HG03520 (cell line): Measurements from ENCODE around the gene TRAF2.
"Not testable (repeated sequence)": the region's sequence is repeated elsewhere in the genome, so short reads cannot be mapped to it uniquely, and the experiment has no call there.

ENCODE experiments used
- ATAC-seq: cut with Tn5 transposase; IDR thresholded peaks from one replicate; pipeline ENCODE4 v1.9.1; 2021; ENCODE audit warnings: mild to moderate bottlenecking, moderate library complexity; ENCODE audit not compliant: unreplicated experiment

Gene TRAF2

DNA sequence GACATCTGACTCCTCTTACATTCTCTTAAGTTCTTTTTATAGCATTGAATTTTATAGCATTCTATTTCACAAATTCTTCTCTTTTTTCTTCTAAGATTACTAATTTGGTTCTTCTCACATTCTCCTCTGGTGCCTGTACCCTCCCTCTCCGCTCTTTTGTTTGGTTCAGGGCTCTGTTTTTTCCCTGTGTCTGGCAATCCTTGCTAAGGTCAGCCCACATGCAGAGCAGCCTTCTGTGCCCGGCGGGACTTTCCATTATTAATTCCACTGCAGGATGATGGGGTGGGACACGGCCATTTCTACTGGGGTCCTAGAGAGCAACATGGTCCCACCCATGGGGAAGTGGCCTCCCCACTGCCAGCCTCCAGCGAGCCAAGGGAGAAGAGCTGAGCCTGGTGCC is 9.8 kb upstream of the TRAF2 start:
- no peak for ATAC-seq

GRCh38 chr9:136880651-136881050 is 5.7 kb upstream of the TRAF2 start:
- no peak for ATAC-seq

DNA sequence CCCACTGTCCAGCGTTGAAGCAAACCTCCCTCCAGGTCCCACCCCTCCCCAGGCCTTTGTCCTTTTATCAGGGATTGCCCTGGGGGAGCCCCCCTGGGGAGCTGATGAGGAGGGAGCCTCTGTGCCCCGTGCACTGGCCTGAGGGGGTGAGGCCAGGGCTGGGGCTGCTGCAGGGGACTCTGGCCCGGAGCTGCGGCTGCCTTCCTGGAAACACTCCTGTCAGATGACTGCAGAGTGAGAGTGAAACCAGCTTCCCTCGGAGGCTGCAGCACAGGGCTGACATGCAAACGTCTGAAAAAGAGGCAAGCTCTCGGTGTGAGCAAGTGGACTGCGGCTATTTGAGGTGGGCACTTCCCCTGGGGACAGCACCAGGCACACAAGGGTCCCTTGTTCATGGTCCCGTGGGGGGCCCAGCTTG is 4.6 kb upstream of the TRAF2 start:
- no peak for ATAC-seq

GRCh38 chr9:136882109-136882946 is 4.0 kb upstream of the TRAF2 start:
- ATAC-seq = no peak

GRCh38 chr9:136882947-136883283 is 3.4 kb upstream of the TRAF2 start:
- ATAC-seq = not testable (repeated sequence)

- ATAC-seq = not testable (repeated sequence)
Observed at GRCh38 chr9:136883670-136884069, 2.6 kb upstream of the TRAF2 start.

- ATAC-seq = peak; percentile 17
Observed at GRCh38 chr9:136886610-136887597, 588 bp downstream of the TRAF2 start.

- ATAC-seq = no peak
Observed at GRCh38 chr9:136888454-136888853, 2.1 kb downstream of the TRAF2 start.

DNA sequence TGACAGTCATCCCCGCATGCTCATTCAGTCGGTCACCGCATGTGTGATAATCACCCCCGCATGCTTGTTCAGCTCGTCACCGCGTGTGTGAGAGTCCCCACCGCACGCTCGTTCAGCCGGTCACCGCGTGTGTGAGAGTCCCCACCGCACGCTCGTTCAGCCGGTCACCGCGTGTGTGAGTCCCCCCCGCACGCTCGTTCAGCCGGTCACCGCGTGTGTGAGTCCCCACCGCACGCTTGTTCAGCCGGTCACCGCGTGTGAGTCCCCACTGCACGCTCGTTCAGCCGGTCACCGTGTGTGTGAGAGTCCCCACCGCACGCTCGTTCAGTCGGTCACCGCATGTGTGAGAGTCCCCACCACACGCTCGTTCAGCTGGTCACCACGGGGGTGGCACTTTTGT is 3.5 kb downstream of the TRAF2 start:
- no peak for ATAC-seq

DNA sequence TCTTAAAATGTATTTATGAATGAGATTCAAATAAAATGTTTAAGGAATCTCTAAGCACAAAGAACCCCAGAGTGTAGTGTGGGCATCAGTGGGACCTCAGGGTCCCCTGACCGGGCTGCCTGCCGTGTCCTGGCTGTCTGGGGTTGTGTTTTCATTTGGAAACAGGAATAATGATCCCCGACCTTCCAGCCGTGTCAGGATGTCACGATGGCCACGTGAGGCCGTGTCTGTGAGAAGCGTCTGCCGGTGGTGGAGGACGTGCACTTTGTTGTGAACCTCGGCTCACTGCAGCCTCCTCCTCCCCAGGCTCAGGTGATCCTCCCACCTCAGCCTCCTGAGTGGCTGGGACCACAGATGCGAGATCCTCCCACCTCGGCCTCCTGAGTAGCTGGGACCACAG is 4.3 kb downstream of the TRAF2 start:
- ATAC-seq = no peak

DNA sequence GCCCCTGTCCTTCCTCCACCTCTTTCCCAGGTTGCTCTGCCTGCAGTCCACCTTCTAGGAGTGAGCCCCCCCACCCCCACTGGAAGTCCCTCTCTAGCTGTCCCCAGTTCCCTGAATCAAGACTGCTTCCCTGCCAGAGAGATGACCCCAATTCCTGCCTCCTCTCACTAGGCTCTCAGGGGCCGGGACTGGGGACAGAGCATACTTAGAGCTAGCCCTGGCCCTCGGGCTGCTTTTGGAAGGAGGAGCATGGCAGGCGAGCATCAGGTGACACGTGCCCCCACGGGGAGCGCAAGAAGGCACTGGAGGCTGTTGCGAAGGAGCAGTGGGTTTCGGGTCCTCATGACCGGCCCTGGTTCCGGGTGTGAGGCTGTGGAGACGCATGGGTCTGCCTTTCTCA is 9.7 kb downstream of the TRAF2 start:
- no peak for ATAC-seq

- ATAC-seq = no peak
Observed at GRCh38 chr9:136898483-136899100, 12.3 kb downstream of the TRAF2 start.

DNA sequence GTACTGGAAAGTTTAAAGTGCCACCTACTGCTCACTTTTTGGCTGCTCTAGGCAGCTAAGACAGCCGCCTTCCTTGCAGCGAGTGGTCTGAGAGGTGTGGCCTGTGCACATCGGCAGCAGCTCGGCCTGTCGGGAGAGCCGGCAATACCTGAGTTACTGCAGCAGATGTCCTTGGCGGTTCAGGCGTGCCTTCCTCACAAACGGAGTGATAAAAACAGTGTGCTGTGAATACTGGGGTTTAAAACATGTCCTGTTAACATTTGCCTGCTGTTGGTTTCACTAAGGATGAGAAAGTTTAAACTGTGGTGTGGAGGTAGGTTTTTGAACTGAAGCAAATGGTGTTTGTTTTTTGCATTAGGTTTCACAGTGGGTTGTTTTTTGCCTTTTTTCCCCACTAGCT is 12.9 kb downstream of the TRAF2 start:
- no peak for ATAC-seq

GRCh38 chr9:136900556-136900955 is 14.2 kb downstream of the TRAF2 start:
- no peak for ATAC-seq

- no peak for ATAC-seq
Observed at GRCh38 chr9:136900988-136901515, 14.7 kb downstream of the TRAF2 start.

- peak; percentile 53 for ATAC-seq
Observed at GRCh38 chr9:136901516-136902258, 15.4 kb downstream of the TRAF2 start.

DNA sequence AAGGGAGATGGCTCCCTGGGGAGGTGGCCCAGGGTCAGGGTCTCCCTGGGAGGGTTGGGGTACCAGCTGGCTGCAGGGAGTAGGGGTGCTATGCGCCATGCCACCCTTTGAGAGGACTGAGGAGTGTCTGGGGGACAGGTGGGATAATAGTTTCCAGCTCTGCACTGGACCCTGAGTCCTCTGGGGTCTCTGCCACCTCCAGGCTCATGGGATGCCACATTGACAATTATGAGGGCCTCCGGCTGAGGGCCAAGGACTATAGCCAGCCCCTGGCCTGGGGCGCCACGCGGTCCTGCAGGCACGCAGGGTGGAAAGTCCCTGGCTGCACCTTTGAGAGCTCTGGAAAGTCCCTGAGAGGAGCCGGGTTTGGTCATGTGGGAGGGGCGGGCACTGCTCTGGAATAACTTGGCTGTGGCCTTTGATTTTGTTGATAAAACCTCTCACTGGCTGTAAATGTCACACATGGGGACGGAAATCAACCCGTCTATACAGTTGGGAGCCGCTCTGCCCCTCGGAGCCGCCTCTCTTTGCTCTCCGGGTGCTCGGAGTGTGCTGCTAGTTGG is 16.0 kb downstream of the TRAF2 start:
- peak; percentile 40 for ATAC-seq

GRCh38 chr9:136903041-136903554 is 16.8 kb downstream of the TRAF2 start:
- no peak for ATAC-seq

- no peak for ATAC-seq
Observed at GRCh38 chr9:136906266-136906665, 19.9 kb downstream of the TRAF2 start.
